GM12878 (cell line): Measurements from ENCODE around the gene MYLK4. TPM values are rescaled to one million over a fixed set of nuclear protein-coding genes. Genes with fewer than 3 reads are reported as not detected.

ENCODE experiments used
- ATAC-seq: fragments of 200-7000 bp; cut with Tn5 transposase; 3 replicates; pipeline ENCODE4 v1.9.1; 2020; ENCODE audit warnings: mild to moderate bottlenecking, moderate library complexity
- BruUV-seq: library from RNA; stranded (reverse); fragments of 400-500 nt; replicated peaks from 2 replicates; lab custom pipeline; 2021; lab: Mats Ljungman, UMichigan
- CTCF ChIA-PET: fragments of 300-600 bp; sonication (Branson Sonifier 250); formaldehyde crosslinking; extraction: SDS; loops from one replicate; lab custom pipeline; 2021; ENCODE audit warnings: inconsistent platforms; lab: Yijun Ruan, JAX
- POLR2A ChIA-PET: fragments of 350-600 bp; formaldehyde crosslinking; extraction: SDS; loops from one replicate; lab custom pipeline; 2021; ENCODE audit warnings: inconsistent platforms; lab: Charles Lee
- RAD21 ChIA-PET: fragments of 300-600 bp; sonication (Branson Sonifier 250); formaldehyde crosslinking; loops from one replicate; lab custom pipeline; 2023; ENCODE audit warnings: antibody characterized with exemption; ENCODE audit not compliant: unreplicated experiment; lab: Charles Lee
- SMC1A ChIA-PET: fragments of 300-600 bp; sonication (Branson Sonifier 250); formaldehyde crosslinking; loops from one replicate; lab custom pipeline; 2023; ENCODE audit not compliant: unreplicated experiment, uncharacterized antibody; lab: Charles Lee
- DNase-seq: peaks from one replicate; pipeline ENCODE4 v3.0.0-alpha.2; 2011; ENCODE audit warnings: low read depth, low spot score
- FAIRE-seq: peaks from 3 replicates; lab custom pipeline; 2011; peaks lifted over from hg19 to GRCh38; lab: Jason Lieb, UNC
- H2AFZ ChIP-seq: 2 replicates; pipeline ENCODE4 v1.6.0; 2011; ENCODE audit warnings: low read depth, low read length, control low read depth; ENCODE audit not compliant: control insufficient read depth
- H3K27ac ChIP-seq: 2 replicates; pipeline ENCODE4 v1.5.1; 2011; ENCODE audit warnings: control low read depth; ENCODE audit not compliant: control insufficient read depth, insufficient read depth
- H3K27me3 ChIP-seq, 2 experiments: replicated peaks in 1 of 2; 2 replicates each; pipeline versions ENCODE4 v1.6.0 to v1.6.1; 2011; ENCODE audit warnings: low read length in 1 of 2; ENCODE audit not compliant: control insufficient read depth in 2 of 2, insufficient read depth in 2 of 2
- H3K36me3 ChIP-seq, 2 experiments: 2 replicates each; pipeline ENCODE4 v1.5.1; 2011; ENCODE audit warnings: low read length in 1 of 2; ENCODE audit not compliant: control insufficient read depth in 2 of 2, insufficient read depth in 2 of 2
- H3K4me1 ChIP-seq: 2 replicates; pipeline ENCODE4 v1.6.1; 2011; ENCODE audit warnings: mild to moderate bottlenecking, low read length, moderate library complexity, mixed read lengths; ENCODE audit not compliant: control insufficient read depth, insufficient read depth
- H3K4me2 ChIP-seq: 2 replicates; pipeline ENCODE4 v1.6.0; 2011; ENCODE audit warnings: control low read depth; ENCODE audit not compliant: control insufficient read depth, insufficient read depth
- H3K4me3 ChIP-seq: fragments of 200-600 bp; sonication (generic); 2 replicates; pipeline ENCODE4 v1.5.1; 2016
- H3K79me2 ChIP-seq: 2 replicates; pipeline ENCODE4 v1.6.0; 2011; ENCODE audit warnings: low read length; ENCODE audit not compliant: control insufficient read depth, insufficient read depth
- H3K9ac ChIP-seq: 2 replicates; pipeline ENCODE4 v1.8.0; 2011; ENCODE audit warnings: low read length, control low read depth, mixed read lengths; ENCODE audit not compliant: control insufficient read depth, insufficient read depth
- H3K9me3 ChIP-seq: replicated peaks from 3 replicates; pipeline ENCODE4 v1.5.1; 2011; ENCODE audit warnings: mild to moderate bottlenecking, low read length; ENCODE audit not compliant: control insufficient read depth, insufficient read depth
- H4K20me1 ChIP-seq: 2 replicates; pipeline ENCODE4 v1.6.0; 2011; ENCODE audit not compliant: control insufficient read depth, insufficient read depth
- CBFB ChIP-seq: IDR thresholded peaks from 2 replicates; pipeline ENCODE4 v1.6.1; 2016; ENCODE audit warnings: antibody characterized with exemption, low read depth
- EGR1 ChIP-seq, 2 experiments: IDR thresholded peaks; 1 replicate in 1 of 2; 2 replicates in 1 of 2; pipeline ENCODE4 v1.6.1; 2011 to 2012; ENCODE audit warnings: low read depth in 2 of 2, low read length in 2 of 2, borderline replicate concordance in 1 of 2, mild to moderate bottlenecking in 1 of 2, moderate library complexity in 1 of 2
- SIN3A ChIP-seq: IDR thresholded peaks from 2 replicates; pipeline ENCODE4 v1.6.1; 2012; ENCODE audit warnings: low read depth, low read length, improper control_type of control experiment
- ZNF384 ChIP-seq: IDR thresholded peaks from 2 replicates; pipeline ENCODE4 v1.6.1; 2012; ENCODE audit warnings: low read depth, mild to moderate bottlenecking, low read length, improper control_type of control experiment, borderline replicate concordance
- ZZZ3 ChIP-seq: IDR thresholded peaks from 2 replicates; pipeline ENCODE4 v1.6.1; 2011; ENCODE audit warnings: low read depth; ENCODE audit not compliant: control insufficient read depth, insufficient read length
- WGBS: methylation state at CpG from one replicate; pipeline ENCODE4 v1.1.6; 2016; ENCODE audit warnings: low lambda C conversion rate; ENCODE audit not compliant: insufficient replicate concordance, insufficient coverage; ENCODE audit errors: missing lambda C conversion rate; 5-methylcytosine and 5-hydroxymethylcytosine counted together
- in situ Hi-C: fragments of 300-500 bp; cut with MboI; formaldehyde crosslinking; loops from 9 replicates; pipeline ENCODE4 v1.14.3; 2018; ENCODE audit warnings: mixed read lengths
- intact Hi-C: fragments of 100-400 bp; cut with micrococcal nuclease; formaldehyde crosslinking; loops from one replicate; pipeline ENCODE4 v1.14.2; 2022; ENCODE audit not compliant: unreplicated experiment
- polyA plus RNA-seq, 11 experiments: library from polyadenylated mRNA; depleted of rRNA in 4 of 11; unstranded in 6 of 11; stranded (reverse) in 5 of 11; fragments of >200 nt; fragmentation: Nextera tagmentation in 4 of 11; fragmentation: Illumina TruSeq in 1 of 11; extraction: Ambion mirVana in 4 of 11; extraction: Trizol in 1 of 11; gene quantifications; 1 replicate in 1 of 11; 2 replicates in 10 of 11; pipeline versions ENCODE4 v1.2.1 to v1.2.3, GENCODE V29; 2011 to 2016; ENCODE audit warnings: inconsistent platforms in 2 of 11, missing spikeins in 2 of 11, low read depth in 1 of 11
- total RNA-seq, 4 experiments: library from RNA; depleted of rRNA in 3 of 4; stranded (reverse); fragments of >200 nt in 3 of 4; fragmentation: Illumina TruSeq in 1 of 4; extraction: Trizol in 1 of 4; gene quantifications; 2 replicates each; pipeline versions ENCODE4 v1.2.1 to v1.2.3, GENCODE V29; 2013 to 2021
- TF ChIP-seq, protein P1 (sequence below): fragments of 450-650 bp; IDR thresholded peaks from 2 replicates; pipeline ENCODE4 v1.6.1; 2017; ENCODE audit warnings: mild to moderate bottlenecking
- TF ChIP-seq, protein P2 (sequence below): IDR thresholded peaks from 2 replicates; pipeline ENCODE4 v1.6.1; 2011; ENCODE audit warnings: low read depth, low read length, improper control_type of control experiment, borderline replicate concordance

The MYLK4 gene
- total and polyA plus RNA-seq, 10 of the 15 experiments (the other 5 are each of a cell fraction or from before 2014, with no cell fraction given): under 0.01 to 0.09 (median 0.05) TPM; not detected in 1

DNA sequence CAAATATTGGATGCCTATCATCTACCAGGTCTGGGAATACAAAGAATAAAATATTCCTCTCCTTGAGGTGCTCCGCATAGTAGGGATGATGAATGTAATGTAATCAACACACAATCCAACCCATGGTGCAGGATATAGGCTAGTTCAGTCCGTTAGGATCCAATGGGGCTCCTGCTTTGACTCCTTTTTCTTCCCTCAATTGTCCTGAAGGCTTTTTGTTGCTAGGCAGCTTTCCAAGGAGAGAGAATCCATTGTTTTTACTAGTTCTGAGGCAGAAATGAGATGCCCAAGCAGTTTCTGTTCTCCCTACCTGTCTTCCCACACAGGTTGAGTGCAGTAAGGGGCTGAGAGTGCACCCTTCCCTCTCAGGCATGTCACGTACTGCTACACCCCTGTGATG, 26.5 kb upstream of the MYLK4 start:
- no peak for FAIRE-seq
- Histone ChIP-seq H3K4me3 (no peak overlapping the region), H4K20me1 (peaks cover 7% of the 10 kb centered on the region), H3K27ac (no peak overlapping the region), H3K4me2 (no peak overlapping the region), H2AFZ (no peak overlapping the region), H3K27me3 (no peaks in the 10 kb centered on the region), H3K4me1 (no peaks in the 10 kb centered on the region), H3K79me2 (peaks cover 8% of the 10 kb centered on the region), H3K36me3 (peaks cover 12 to 35% of the 10 kb centered on the region in 2 experiments), H3K9me3 (no peaks in the 10 kb centered on the region), H3K9ac (no peak overlapping the region)
- ATAC-seq: no peak
- intact Hi-C loops: no loop called here
- in situ Hi-C loops: no loop called here
- CTCF ChIA-PET: interaction anchor here (0.8 to 1.5 kb wide), 2 partner anchors 8 to 155 kb away, joined by 3 to 4 read pairs; no protein-coding TSS in a partner anchor
- no peak for DNase-seq
- 99% methylated on average over 3 of the region's 3 CpGs for WGBS
- SMC1A ChIA-PET: interaction anchor here (0.8 kb wide), 1 partner anchor 9 kb away, joined by 3 read pairs; no protein-coding TSS in a partner anchor
- RAD21 ChIA-PET: interaction anchor here (1.1 kb wide), 1 partner anchor 14 kb away, joined by 3 read pairs; no protein-coding TSS in a partner anchor
- TF ChIP-seq EGR1 (IDR thresholded peaks at IDR 0.05; ENCODE audit: borderline replicate concordance in 1 of 2, low read depth in 2 of 2, low read length in 2 of 2): no peak
- TF ChIP-seq, protein P1, sequence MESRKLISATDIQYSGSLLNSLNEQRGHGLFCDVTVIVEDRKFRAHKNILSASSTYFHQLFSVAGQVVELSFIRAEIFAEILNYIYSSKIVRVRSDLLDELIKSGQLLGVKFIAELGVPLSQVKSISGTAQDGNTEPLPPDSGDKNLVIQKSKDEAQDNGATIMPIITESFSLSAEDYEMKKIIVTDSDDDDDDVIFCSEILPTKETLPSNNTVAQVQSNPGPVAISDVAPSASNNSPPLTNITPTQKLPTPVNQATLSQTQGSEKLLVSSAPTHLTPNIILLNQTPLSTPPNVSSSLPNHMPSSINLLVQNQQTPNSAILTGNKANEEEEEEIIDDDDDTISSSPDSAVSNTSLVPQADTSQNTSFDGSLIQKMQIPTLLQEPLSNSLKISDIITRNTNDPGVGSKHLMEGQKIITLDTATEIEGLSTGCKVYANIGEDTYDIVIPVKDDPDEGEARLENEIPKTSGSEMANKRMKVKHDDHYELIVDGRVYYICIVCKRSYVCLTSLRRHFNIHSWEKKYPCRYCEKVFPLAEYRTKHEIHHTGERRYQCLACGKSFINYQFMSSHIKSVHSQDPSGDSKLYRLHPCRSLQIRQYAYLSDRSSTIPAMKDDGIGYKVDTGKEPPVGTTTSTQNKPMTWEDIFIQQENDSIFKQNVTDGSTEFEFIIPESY: no peak
- TF ChIP-seq SIN3A: no peak
- TF ChIP-seq ZNF384: no peak
- TF ChIP-seq ZZZ3: no peak
- TF ChIP-seq, protein P2, sequence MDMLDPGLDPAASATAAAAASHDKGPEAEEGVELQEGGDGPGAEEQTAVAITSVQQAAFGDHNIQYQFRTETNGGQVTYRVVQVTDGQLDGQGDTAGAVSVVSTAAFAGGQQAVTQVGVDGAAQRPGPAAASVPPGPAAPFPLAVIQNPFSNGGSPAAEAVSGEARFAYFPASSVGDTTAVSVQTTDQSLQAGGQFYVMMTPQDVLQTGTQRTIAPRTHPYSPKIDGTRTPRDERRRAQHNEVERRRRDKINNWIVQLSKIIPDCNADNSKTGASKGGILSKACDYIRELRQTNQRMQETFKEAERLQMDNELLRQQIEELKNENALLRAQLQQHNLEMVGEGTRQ: no peak
- TF ChIP-seq CBFB: no peak
- POLR2A ChIA-PET: no interaction called here
- BruUV-seq: no TSS peak
